GM21381 (cell line): ENCODE results near the gene STIL.
"Not testable (repeated sequence)": the region's sequence is repeated elsewhere in the genome, so short reads cannot be mapped to it uniquely, and the experiment has no call there.

Experiments
- ATAC-seq: cut with Tn5 transposase; IDR thresholded peaks from one replicate; pipeline ENCODE4 v1.9.1; 2021; ENCODE audit warnings: mild to moderate bottlenecking, moderate library complexity; ENCODE audit not compliant: unreplicated experiment

Gene STIL

DNA sequence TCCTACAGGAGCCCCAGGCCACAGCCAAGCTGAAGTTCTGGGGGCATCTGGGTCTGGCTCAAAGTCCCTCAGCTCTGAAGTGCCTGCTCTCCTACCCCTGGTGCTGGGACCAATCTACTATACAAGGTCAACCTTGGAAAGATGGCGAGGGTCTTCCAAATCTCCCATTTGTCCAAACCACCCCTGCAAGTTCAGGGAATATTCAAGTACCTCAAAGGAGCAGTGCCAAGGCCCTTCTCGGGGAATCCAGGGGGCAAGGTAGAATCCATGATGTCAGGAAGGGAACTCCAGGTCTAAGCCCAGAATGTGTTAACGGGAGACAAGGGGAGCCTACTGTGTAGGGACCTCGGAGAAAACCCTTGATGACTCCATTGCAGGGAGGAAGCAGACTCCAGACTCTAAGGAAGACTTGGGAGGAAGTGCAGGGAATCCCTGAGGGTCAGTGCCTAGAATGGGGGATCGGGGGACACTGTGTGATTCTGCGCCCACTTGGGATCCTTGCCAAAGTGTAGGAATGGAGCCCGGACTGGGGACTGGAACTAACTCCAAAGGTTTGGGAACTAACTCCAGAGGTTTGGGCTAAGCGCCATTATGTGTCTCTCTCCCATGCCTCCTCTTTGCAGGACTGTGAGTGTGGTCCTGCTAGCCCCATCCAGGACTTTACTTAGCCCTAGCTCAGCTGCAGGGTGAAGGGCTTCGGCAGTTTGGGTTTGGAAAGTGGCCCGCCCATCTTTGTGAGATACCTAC lies 90.6 kb downstream of the STIL start:
- no peak for ATAC-seq

DNA sequence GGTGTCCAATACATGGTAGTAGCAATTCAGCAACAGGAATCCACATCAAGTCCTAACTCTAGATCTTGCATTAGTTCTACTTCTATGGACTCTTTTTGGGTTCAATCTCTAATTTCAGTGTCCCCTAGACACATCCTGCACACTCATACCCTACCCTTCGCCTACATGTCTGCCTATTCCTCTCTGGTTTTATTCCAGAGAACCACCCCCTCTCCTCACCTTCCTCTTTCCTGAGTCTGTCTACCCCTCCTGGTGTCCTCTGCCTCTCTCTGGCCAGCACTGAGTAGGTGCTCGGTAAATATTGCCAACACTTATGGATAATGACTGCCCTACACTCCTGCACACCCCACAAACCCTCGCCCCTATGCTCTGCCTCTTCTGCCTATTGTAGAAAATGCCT lies 91.5 kb downstream of the STIL start:
- no peak for ATAC-seq

DNA sequence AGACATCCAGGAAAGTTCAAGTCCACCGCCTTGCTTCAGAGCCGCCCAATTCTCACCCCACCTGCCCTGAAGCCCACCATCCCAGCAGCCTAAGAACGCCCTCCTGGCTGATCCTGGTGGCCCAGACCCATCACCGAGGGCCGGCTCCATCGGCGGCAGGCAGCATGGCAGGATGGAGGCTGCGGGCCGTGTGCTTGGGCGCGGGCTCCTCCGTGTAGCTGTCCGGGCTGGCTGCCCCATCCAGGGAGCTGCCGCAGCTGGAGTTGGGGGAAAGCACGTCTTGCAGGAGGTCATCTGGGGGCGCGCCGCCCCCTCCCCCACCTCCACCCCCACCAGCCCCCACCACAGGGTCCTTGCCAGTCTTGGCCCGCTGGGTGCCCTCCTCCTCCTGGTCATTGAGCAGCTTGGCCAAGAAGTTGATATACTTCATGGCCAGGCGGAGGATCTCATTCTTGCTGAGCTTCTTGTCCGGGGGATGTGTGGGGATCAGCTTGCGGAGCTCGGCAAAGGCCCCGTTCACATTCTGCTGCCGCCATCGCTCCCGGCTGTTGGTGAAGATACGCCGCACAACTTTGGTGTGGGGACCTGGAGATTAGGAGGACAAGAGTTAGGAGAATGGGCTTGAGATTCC lies 94.2 kb downstream of the STIL start:
- ATAC-seq: no peak

DNA sequence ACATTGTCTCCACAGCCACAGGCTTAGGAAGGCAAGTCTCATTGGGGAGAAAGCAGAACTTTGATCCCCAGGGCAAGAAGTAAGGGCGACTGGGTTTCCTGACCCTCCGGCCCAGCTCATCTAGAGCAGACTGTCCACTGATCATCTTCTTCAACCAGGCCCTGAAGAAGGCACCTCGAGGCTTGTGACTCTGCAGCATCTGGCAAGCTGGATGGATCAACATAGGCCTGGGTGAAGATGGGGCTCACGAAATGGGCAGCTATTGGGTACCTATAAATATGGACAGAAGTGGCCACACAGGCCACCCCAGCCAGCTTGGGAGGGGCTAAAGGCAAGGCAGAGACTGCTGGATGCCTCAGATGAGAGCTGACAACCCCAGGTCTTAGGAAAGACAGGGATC lies 94.9 kb downstream of the STIL start:
- ATAC-seq: no peak

DNA sequence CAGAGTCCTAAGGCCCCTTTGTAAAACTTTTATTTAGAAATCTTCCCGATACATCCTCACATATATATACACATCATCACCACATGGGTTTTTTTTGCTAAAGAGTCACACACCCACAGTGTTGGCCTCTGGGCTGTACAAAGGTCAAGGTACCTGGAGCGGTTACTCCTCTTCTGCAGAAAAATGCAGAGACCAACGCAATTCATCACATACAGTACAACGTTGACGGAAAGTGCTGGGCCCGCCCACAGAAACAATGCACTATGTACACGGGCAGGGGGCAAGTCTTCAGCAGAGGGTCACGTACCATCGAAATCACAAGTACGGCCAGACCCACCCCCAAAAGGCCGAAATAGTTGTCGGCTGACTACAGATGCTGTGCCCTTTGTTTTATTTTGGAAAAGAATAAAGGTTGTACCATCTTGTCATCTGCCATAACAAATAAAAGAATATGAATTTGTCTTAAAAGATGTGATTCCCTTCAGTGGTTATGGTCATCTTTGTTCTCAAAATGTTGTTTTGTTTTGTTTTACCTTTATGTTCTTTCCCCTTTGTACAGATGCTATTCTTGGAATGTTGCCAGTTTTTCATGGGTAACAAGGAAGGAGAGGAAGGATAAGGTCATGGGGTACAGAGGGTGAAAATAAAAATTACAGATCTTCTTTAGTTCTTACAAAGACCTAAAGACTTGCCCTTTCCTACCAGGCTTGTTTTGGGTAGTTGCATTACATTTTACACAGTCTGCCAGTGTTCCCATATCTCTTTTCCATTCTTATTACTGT lies 97.5 kb downstream of the STIL start:
- no peak for ATAC-seq

DNA sequence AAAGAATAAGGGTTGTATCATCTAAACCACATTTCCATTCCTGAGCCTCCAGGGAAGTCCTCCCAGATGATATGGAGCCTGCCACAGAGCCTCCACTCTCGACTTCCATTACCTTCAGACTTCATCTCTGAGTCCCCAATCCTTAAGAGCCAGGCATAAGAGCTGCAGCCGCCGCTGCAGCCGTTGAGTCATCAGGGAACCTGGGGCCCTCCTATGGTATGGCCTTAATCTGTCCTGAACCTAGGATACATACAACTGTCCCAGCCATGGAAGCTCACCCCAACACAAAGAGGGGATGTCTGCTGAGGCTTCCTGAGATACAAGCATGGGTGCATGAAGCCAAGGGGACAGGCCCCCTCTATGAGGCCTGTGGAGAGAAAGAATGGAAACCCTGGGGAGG lies 98.2 kb downstream of the STIL start:
- ATAC-seq: no peak

DNA sequence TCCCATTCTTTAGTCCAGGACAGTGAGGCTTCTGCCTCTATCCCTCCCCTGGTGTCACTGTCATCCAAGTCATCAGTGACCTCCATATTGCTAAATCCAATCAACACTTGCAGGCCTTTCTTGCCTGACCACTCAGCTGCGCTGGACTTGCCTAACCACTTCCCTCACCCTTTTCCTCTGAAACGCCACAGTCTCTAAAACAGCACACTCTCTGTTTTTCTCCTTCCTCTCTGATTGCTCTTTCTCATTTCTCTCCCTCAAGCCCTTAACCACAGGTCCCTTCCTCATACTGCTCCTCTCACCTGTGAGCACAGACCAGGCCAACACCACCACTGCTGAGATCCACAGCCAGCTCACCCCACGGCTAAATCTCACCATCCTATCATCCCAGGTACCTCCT lies 99.4 kb downstream of the STIL start:
- no peak for ATAC-seq

DNA sequence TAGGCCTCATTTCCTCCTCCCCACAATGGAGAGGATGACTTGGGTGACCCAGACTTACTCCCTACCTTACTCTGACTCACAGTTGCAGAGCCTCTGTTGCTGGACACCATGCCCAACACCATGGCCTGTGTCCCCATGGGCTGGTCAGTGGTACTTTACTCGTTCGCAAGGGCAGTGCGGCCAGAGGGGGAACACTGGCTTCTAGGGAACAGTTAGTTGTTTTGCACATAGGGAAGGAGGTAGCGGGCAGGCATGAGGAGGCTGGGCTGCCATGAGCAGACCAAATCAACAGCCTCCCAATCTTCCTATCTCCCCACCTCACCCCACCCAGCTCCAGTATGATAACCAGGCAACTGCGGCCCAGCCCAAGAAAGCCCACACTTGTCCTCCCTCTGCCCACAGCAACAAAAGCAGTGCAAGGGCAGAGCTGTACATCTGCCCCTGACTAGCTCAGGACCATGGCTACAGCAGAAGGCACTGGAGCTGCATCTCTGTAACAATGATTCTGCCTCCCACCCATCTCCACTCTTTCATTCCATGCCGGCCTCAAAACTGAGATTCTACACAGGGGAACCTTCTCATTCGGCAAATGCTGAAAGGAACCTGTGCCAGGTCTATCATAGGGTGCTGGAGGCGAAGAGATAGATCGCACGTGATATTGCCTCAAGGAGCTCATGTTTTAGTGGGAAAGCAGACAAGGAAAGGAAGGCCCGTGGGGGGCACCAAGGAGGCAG lies 100.5 kb downstream of the STIL start:
- ATAC-seq: no peak

DNA sequence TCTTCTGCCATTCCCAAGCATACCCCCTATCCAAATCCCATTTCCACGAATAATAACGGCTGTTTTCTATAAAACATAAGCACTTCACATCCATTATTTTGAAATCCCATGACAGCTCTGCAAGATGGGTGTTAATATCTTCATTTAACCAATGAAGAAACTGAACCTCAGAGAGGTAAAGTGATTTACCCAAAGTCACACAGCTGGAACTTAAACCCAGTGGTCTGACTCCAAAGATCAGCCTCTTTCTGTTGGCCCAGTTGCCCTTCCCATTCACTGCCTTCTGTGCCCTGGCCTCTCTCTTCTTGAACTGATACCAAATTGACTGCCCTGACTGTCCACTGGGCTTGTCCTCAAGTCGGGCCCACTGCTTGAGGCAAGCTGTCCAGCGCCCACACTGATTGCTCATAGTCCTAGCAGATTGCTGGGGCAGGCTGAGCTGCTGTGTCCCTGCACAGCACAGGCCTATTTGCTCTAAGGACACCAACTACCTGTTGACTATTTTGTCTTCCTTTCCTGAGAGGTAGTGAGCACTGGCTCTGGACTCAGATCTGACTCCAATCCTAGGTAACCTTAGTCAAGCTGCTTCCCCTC lies 101.2 kb downstream of the STIL start:
- ATAC-seq: no peak

DNA sequence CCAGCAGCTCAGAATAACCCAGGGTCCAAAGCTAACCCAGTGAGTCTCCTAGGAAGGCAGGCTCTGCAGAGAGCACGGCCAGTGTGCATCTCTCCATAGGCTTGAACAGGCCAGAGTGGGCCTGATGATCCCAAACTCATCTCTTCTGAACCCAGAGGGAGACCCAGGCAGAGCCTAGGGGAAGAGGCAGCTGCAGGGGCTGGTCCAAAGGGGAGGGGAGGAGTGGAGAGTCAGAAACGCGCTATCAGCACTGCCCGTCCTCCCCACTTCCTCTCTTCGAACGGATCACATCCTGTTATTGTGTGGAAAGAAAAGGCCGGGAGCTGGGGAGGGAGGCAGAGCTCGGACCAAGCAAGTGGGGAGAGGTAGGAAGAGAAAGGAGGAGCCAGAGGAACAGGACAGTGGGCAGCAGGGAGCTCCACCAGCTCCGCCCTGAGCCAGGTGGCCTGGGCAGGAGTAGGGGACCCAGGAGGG lies 102.1 kb downstream of the STIL start:
- ATAC-seq: no peak

DNA sequence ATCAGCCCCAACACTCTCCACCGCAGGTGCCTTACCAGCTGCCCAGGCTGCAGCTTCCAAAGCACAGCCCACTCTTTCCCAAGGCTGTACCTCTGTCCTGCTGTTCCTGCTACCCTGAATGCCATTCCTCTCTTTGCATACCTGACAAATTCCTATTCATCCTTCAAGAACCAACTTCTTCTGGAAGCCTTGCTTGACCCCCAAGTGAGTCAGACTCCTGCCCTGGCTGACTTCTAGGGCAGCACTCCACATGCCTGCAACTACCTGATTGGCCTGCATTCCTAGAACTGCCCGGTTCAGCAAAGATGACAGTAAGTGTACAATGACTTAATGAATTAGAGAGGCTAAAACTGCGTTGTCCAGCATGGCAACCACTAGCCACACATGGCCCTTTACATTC lies 103.3 kb downstream of the STIL start:
- ATAC-seq: no peak

DNA sequence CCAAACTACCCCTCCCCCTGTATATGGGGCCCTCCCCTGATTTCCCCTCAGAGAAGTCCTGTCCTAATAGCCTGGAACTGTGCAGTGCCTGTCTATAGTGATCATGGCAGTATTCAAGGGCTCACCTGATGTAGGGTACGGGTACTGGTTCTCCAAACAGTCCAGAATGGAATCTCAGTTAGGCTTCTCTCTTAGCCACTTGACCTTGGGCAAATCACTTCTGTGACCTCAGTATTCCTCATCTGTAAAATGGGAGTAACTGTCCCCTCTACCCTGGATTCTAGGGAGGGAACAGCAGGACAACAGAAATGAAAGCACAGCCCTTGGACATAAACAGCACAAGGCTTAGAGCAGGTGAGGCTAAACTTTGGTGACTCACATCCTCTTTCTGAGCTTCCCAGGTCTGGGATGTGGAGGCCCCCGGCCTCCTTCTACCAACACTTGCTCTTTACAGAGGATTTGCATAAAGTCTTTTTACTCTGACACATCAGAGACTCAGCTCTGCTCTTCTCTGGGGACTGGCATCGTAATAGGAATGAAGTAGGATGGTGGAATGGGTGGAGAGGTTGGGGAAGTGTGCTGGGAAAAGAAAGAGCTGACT lies 104.1 kb downstream of the STIL start:
- no peak for ATAC-seq

DNA sequence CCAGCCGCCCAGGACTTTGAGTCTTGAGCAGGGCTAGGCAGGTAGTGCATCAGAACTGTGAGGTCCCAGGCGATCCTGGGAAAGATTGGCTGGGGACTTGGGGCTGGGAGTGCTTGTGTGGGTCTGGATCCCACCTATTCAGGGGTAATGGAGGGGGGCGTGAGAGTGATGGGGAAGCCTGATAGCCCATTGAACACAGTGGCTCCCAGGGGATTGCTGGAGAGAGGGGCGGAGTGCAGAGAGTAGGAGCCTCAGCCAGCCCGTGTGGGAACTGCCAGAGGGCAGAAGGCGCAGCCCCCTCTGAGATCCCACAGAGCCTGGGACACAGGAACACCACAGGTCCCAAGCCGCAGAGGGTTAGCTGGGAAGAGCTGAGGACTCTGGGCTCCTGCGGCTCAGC lies 104.9 kb downstream of the STIL start:
- ATAC-seq: no peak

DNA sequence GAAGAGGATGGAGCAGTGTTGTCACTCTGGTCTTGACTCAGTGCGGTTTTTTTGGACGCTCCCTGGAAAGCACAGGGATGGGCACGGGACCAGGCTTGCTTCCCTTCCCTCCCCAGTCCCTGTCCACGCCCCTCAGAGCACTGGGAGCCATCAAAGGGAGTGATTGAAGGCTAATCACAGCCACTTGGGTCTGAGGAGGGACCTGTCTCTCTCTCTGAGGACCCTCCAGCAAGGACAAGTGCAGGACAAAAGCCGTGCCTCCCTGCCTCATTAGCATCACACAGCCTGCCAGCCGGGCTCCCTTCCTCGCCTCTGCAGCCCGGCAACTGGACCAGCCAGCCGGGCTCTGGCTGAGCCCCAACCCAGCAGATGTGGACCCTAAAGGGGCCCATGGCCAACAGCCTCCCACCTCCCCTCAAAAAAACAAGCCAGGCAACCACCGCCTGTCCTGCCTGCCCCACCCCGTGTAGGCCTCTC lies 105.5 kb downstream of the STIL start:
- ATAC-seq: no peak

DNA sequence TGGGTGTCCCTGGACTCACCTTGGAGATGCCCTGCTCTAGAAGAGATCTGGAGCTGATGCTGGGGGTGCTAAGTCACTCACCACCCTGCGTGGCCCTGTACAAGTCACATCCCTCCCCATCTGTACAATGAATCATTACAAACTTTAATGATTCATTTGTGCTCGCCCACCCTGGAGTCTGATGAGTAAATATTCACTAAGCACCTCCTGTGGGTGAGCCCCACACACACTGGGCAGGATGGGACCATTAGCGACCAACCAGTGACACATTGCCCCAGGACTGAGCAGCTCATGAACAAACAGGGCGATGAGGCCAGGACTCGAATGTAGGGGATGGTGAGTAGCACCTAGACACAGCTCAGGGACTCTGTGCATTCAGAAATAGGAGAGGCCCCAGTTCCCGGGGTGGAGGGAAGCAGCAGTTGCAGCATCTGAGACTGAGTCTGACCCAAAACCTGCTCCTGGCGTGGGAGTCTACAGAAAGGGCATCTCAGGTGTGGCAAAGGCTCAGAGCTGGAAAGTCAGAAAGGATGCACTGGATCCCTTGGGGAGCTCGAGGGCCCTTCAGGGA lies 106.1 kb downstream of the STIL start:
- ATAC-seq: no peak

DNA sequence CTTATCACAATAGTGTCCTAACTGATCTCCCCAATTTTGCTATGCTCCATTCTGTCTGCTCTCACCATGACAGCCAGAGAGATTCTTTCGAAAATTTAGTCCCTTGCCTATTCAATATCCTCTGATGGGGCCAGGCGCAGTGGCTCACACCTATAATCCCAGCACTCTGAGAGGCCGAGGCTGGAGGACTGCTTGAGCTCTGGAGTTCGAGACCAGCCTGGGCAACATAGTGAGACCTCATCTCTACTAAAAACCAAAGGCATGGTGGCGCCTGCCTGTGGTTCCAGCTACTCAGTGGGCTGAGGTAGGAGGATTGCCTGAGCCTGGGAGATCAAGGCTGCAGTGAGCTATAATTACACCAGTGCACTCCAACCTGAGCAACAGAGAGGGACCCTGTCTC lies 108.0 kb downstream of the STIL start:
- no peak for ATAC-seq

DNA sequence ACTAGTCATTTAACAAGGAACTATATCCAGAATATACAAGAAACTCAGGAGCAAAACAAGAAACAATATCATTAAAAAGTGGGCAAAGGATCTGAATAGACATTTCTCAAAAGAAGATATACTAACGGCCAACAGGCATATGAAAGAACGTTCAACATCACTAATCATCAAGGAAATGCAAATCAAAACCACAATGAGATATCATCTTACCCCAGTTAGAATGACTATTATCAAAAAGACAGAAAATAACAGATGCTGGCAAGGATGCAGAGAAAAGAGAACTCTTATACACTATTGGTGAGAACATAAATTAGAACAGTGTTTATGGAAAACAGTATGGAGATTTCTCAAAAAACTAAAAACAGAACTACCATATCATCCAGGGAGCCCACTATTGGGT lies 110.4 kb downstream of the STIL start:
- not testable (repeated sequence) for ATAC-seq

DNA sequence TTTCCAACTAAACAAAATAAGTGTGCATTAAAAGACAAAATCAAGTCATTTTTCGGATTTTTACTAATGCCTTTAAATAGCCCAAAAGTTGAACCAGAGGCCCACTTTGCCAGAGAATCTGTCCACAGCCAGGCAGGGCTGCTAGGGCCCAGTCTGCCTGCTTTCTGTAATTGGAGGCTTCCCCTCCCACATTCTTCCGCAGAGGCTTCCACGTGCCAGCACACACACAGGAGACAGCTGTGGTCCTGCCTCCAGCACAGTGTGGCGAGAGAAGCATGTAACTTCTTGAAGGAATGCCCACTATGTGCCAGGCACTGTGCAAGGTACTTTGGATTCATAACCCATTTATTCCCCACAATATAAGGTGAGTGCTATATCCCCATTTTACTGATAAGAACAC lies 112.8 kb downstream of the STIL start:
- ATAC-seq: no peak
